Inferior parietal cortex (tissue), 1 donor: ENCODE measurements around the gene TK2.
"Not testable (repeated sequence)": the region's sequence is repeated elsewhere in the genome, so short reads cannot be mapped to it uniquely, and the experiment has no call there.

ENCODE experiments used
- DNase-seq: peaks from one replicate; pipeline ENCODE4 v3.0.0-alpha.2; 2016; ENCODE audit errors: extremely low spot score

Gene TK2

DNA sequence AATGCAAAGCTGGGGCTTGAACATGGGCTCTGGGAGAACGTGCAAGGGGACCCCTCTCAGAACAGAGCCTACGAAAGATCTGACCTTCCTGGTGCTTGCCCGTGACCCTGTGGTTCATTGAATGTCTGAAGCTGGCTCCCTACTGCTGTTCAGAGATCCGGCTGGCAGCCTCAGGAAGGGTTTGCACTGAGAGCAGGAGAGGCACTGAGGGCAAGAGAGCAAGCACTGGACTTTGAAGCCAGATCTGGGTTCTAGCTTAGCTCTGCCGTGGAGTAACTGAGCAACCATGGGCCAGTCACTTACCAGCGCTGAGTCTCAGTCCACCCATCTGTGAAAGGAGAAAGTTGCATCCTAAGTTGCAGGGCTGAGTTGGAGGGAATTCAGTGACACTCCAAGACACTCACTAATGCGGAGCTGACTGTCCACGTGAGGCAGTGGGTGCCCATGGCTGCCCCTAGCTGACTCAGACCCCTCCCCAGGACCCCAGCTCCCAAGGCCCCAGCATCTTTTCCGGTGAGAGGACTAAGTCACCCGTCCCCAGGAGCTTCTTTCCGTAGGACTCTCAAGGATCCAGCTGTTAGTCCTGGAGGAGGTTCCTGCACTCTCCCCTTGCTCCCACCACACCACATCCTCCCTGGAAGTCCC is 81.5 kb downstream of the TK2 start:
- DNase-seq = no peak

- no peak for DNase-seq
Observed at GRCh38 chr16:66467611-66468010, 82.3 kb downstream of the TK2 start.

DNA sequence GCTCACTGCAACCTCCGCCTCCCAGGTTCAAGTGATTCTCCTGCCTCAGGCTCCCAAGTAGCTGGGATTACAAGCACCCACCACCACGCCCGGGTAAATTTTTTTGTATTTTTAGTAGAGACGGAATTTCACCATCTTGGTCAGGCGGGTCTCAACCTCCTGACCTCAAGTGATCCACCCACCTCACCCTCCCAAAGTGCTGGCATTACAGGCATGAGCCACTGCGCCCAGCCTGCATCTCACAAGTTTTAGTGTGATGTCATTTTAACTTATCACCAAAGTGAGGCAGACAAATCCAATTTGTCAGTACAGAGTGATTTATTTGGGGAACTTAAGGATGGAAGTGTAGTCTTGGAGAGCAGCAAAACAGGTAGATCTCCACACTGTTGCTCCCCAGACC is 83.3 kb downstream of the TK2 start:
- DNase-seq = not testable (repeated sequence)

- not testable (repeated sequence) for DNase-seq
Observed at GRCh38 chr16:66465946-66466345, 84.0 kb downstream of the TK2 start.

- no peak for DNase-seq
Observed at GRCh38 chr16:66462912-66463311, 87.0 kb downstream of the TK2 start.

- no peak for DNase-seq
Observed at GRCh38 chr16:66460703-66461102, 89.2 kb downstream of the TK2 start.

DNA sequence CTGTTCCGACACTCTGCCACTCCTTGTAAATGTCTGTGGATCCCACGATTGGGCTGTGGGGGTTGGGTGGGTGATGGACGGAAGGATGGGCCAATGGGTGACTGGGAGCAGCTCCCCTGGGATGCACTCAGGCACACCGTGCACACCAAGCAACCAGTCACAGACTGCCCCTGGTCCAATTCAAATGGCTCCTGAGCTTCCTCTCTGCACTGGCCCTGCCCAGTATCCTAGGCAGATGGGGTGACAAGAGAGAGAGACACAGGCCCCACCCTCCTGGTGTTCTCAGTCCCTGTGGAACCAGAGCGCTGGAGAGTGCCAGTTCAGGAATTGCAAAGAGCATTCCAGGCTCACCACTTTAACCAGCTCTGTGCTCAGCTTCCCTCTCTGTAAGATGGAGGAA is 90.0 kb downstream of the TK2 start:
- DNase-seq = no peak

DNA sequence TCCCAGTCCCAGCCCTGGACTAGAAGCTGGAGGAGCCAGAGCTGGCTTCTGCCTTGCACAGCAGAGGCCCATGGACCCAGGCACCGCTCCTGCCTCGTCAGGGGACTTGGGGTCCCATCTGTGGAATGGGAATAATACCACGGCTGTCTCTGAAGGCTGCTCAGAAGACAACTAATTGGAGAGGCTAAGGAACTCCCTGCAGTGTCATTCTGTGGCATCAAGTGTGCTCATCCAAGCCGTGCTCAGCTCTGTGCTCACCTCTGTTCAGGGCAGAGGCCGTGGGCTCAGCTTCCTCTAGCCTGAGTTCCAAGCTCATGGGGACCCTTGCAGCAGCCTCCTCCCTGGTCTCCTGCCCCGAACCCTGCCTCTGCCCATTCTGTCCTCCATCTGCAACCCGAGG is 91.1 kb downstream of the TK2 start:
- no peak for DNase-seq

DNA sequence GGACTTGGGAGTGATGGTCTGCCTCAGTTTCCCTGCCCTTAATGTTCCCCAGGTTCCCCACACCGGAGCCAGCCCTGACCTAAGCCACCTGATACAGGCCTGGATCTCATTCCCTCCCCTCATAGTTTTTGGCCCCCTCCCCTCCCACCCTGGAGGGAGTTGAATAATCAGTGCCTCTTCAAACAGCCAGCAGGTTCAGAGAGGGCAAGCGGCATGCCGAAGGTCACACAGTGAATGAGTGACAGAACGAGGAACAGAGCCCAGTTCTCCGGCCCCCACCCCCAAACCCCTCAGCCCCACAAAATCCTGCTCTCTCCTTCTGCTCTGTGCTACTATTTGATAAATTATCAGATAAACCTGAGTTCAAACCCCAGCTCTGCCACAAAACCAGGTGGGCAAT is 91.6 kb downstream of the TK2 start:
- no peak for DNase-seq
